Upper lobe of left lung (tissue), 4 donors: ENCODE measurements around the gene PBX3.

Experiments
- POLR2A ChIP-seq, 4 donors: fragments of 450-650 bp; IDR thresholded peaks; one replicate each; pipeline ENCODE4 v1.5.1; 2016 to 2017; ENCODE audit warnings: antibody characterized with exemption in 4 of 4, mild to moderate bottlenecking in 2 of 4
- POLR2AphosphoS5 ChIP-seq, 2 donors: sonication (generic); formaldehyde crosslinking; IDR thresholded peaks; one replicate each; pipeline ENCODE4 v1.5.1; 2017; ENCODE audit warnings: antibody characterized with exemption in 2 of 2
- TF ChIP-seq, protein P1 (sequence below), 6 experiments: fragments of 450-650 bp in 4 of 6; fragments of 200-600 bp in 2 of 6; sonication (generic) in 2 of 6; IDR thresholded peaks; one replicate each; pipeline ENCODE4 v1.5.1; 2016 to 2019; ENCODE audit warnings: antibody characterized with exemption in 6 of 6

DNA sequence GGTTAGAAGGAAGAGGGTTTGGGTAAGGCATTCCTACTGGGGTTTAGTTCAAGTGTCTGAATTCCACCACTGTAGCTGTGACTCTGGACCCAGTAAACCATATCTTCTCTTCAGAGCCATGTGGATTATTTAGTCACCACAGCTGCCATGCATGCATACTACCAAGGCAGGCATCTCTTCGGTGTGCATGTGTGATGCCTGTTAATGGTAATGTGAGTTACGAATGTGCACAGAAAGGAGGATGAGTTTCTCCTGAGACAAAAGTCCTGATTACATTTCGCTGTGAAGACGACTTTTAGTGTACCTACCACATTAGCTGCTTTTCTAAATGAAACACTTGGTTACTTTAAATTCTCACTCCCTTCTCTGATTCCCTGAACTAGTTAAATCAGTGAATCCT, 9.3 kb downstream of the PBX3 start:
- TF ChIP-seq, protein P1, sequence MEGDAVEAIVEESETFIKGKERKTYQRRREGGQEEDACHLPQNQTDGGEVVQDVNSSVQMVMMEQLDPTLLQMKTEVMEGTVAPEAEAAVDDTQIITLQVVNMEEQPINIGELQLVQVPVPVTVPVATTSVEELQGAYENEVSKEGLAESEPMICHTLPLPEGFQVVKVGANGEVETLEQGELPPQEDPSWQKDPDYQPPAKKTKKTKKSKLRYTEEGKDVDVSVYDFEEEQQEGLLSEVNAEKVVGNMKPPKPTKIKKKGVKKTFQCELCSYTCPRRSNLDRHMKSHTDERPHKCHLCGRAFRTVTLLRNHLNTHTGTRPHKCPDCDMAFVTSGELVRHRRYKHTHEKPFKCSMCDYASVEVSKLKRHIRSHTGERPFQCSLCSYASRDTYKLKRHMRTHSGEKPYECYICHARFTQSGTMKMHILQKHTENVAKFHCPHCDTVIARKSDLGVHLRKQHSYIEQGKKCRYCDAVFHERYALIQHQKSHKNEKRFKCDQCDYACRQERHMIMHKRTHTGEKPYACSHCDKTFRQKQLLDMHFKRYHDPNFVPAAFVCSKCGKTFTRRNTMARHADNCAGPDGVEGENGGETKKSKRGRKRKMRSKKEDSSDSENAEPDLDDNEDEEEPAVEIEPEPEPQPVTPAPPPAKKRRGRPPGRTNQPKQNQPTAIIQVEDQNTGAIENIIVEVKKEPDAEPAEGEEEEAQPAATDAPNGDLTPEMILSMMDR (IDR thresholded peaks at IDR 0.05) = no peak
- TF ChIP-seq POLR2A (IDR thresholded peaks at IDR 0.05) = no peak
- TF ChIP-seq POLR2AphosphoS5 (IDR thresholded peaks at IDR 0.05) = no peak
